Neural crest cell (in vitro differentiated cells): Measurements from ENCODE around the gene SLC50A1. TPM values are rescaled to one million over a fixed set of nuclear protein-coding genes. Genes with fewer than 3 reads are reported as not detected.

Source experiments
- DNase-seq: peaks from one replicate; pipeline ENCODE4 v3.0.0; 2021; ENCODE audit warnings: low read depth, mixed read lengths, low spot score
- H3K27ac Mint-ChIP-seq: one replicate; pipeline ENCODE4 v1.8.0; 2021; ENCODE audit warnings: mild to moderate bottlenecking, mixed read lengths; ENCODE audit not compliant: unreplicated experiment
- H3K27me3 Mint-ChIP-seq: 2 replicates; pipeline ENCODE4 v1.8.0; 2021; ENCODE audit warnings: low read depth, mild to moderate bottlenecking, mixed read lengths
- H3K36me3 Mint-ChIP-seq: 2 replicates; pipeline ENCODE4 v1.8.0; 2021; ENCODE audit warnings: low read depth, mild to moderate bottlenecking, mixed read lengths
- H3K4me1 Mint-ChIP-seq: 2 replicates; pipeline ENCODE4 v1.8.0; 2021; ENCODE audit warnings: mixed read lengths
- H3K4me3 Mint-ChIP-seq: one replicate; pipeline ENCODE4 v1.8.0; 2021; ENCODE audit warnings: mild to moderate bottlenecking, mixed read lengths
- H3K9me3 Mint-ChIP-seq: 2 replicates; pipeline ENCODE4 v1.8.0; 2021; ENCODE audit warnings: mixed read lengths
- total RNA-seq: library from RNA; stranded (reverse); gene quantifications from 2 replicates; pipeline ENCODE4 v1.2.1, GENCODE V29; 2021
- TF ChIP-seq, protein P1 (sequence below): fragments of 200-600 bp; sonication (generic); conservative IDR thresholded peaks from 2 replicates; pipeline ENCODE4 v1.5.0; 2021; ENCODE audit warnings: antibody characterized with exemption, mild to moderate bottlenecking

SLC50A1 gene
- total RNA-seq, 1 donor from 2014 or later, result 23.2 TPM

DNA sequence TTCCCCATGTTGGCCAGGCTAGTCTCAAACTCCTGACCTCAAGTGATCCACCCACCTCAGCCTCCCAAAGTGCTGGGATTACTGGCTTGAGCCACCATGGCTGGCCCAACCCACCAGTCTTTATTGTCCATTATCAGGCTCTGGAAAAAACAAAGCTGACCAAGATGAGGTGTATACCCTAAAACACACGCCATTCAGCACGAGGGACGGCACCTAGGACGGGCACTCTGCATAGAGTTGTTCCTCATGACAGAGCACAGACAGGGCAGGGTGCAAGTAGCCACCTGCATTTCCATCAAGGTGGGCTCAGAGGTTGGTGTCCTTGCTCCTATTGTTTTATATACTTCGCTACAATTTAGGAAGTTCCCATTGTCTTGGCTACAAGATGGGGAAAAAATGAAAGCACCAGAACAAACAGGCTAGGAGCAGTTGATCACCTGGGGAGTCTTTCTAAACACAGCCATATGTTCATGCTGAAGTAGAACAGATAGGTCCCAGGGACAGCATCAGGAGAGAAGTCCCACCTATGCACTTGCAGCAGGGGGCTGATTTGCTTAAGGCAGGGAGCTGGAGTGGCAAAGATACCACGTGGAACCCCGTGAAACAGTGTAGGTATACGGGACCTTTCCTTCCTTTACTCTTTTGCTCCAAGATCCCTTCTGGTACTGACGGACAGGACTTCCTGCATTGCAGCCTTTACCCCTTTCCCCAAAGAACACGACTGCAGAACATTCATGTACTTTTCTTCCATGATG, 33.0 kb downstream of the SLC50A1 start:
- H3K36me3 Mint-ChIP-seq, result peaks cover 6% of the 10 kb centered on the region
- peaks cover 31% of the 10 kb centered on the region for H3K4me1 Mint-ChIP-seq
- H3K27ac Mint-ChIP-seq, result no peak overlapping the region
- no peak for DNase-seq
- peaks cover 3% of the 10 kb centered on the region for H3K27me3 Mint-ChIP-seq
- peak overlapping the region; percentile 41 for H3K4me3 Mint-ChIP-seq
- TF ChIP-seq, protein P1, sequence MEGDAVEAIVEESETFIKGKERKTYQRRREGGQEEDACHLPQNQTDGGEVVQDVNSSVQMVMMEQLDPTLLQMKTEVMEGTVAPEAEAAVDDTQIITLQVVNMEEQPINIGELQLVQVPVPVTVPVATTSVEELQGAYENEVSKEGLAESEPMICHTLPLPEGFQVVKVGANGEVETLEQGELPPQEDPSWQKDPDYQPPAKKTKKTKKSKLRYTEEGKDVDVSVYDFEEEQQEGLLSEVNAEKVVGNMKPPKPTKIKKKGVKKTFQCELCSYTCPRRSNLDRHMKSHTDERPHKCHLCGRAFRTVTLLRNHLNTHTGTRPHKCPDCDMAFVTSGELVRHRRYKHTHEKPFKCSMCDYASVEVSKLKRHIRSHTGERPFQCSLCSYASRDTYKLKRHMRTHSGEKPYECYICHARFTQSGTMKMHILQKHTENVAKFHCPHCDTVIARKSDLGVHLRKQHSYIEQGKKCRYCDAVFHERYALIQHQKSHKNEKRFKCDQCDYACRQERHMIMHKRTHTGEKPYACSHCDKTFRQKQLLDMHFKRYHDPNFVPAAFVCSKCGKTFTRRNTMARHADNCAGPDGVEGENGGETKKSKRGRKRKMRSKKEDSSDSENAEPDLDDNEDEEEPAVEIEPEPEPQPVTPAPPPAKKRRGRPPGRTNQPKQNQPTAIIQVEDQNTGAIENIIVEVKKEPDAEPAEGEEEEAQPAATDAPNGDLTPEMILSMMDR, result no peak
- H3K9me3 Mint-ChIP-seq, result peaks cover 4% of the 10 kb centered on the region

- Mint-ChIP-seq H3K27me3 (peaks cover 3% of the 10 kb centered on the region), H3K9me3 (no peaks in the 10 kb centered on the region), H3K36me3 (peaks cover 6% of the 10 kb centered on the region), H3K4me3 (peak overlapping the region; percentile 22), H3K4me1 (peaks cover 37% of the 10 kb centered on the region), H3K27ac (no peak overlapping the region)
- DNase-seq, result no peak
- TF ChIP-seq, protein P1, result no peak
These were observed 33.9 kb downstream of the SLC50A1 start for GRCh38 chr1:155169541-155169940.

DNA sequence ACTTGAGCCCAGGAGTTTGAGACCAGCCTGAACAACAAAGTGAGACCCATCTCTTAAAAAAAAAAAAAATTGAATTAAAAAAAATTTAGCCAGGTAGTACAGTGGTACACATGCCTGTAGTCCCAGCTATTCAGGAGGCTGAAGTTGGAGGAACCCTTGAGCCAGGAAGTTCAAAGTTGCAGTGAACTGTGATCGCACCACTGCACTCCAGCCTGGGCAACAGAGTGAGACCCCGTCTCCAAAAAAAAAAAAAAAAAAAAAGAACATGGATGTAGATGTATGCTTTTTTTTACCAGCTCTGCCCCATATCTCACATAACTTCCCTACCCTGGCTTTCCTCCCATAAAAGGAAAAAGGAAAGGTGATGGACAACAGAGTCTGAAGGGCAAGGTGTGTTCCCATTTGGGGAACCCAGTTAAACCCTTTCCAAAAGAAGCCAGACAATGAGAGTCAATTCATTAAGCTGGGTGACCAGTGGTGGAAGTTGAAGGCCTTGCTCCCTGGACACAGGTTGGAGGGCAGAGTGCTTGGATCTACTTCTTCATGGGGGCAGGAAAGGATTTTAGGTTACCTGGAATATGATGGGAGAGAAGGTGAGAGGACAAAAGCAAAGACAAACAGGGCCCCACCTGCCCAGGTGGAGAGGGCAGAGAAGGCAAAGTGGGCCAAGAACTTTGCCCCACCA, 34.6 kb downstream of the SLC50A1 start:
- Mint-ChIP-seq H3K4me1 (peaks cover 43% of the 10 kb centered on the region), H3K4me3 (peak overlapping the region; percentile 78), H3K27ac (no peak overlapping the region), H3K36me3 (peaks cover 6% of the 10 kb centered on the region), H3K9me3 (no peaks in the 10 kb centered on the region), H3K27me3 (peaks cover 3% of the 10 kb centered on the region)
- no peak for DNase-seq
- TF ChIP-seq, protein P1, result no peak

GRCh38 chr1:155170806-155171205, 35.2 kb downstream of the SLC50A1 start:
- H3K27ac Mint-ChIP-seq, result no peak overlapping the region
- TF ChIP-seq, protein P1, result no peak
- DNase-seq, result no peak
- peaks cover 43% of the 10 kb centered on the region for H3K4me1 Mint-ChIP-seq
- peaks cover 6% of the 10 kb centered on the region for H3K36me3 Mint-ChIP-seq
- H3K27me3 Mint-ChIP-seq, result peaks cover 3% of the 10 kb centered on the region
- H3K4me3 Mint-ChIP-seq, result peak overlapping the region; percentile 100
- no peaks in the 10 kb centered on the region for H3K9me3 Mint-ChIP-seq

DNA sequence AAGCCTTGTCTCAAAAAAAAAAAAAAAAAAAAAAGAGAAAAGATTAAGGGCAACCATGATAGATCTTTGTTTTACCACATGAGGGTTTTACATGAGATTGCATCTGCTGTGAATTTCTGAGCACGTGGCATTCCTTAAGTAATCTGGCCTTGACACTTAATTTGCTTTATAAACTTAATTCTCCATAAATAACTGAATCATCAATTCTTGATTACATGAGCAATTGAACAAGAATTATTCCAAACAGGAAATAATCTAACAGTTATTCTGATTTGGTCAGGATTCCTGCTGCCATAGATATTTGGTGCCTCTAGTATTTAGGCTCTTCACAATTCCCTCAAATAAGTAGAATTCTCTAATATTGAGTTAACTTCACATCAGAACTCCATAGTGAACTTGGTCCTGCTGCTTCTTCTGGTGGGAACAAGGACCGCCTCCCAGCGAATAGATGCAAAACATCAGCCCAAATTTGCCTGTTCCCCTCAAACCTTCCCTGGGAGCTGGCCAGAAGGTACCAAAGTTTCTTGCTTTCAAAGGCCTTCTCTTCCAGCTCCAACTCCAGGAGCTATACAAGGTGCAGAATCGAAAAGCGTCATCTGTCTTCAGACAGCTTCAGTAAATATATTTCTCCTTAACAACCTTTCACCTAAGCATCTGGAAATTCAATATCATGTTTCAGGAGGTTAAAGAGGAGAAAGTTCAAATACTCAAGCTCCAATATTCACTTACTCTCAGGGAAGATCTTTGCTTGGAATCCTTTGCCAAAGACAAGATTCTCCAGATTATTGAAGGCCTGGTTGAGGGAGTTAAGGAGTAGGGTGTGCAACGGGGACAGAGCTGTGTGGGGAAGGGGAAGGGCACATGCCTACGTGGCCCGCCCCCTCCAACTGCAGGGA, 36.4 kb downstream of the SLC50A1 start:
- no peak for DNase-seq
- Mint-ChIP-seq H3K4me3 (peak overlapping the region; percentile 100), H3K36me3 (peaks cover 6% of the 10 kb centered on the region)

More for the DNA sequence above, 36.4 kb downstream of the SLC50A1 start:
- Mint-ChIP-seq H3K27me3 (peaks cover 3% of the 10 kb centered on the region), H3K27ac (peak overlapping the region; percentile 97), H3K4me1 (peaks cover 46% of the 10 kb centered on the region), H3K9me3 (no peaks in the 10 kb centered on the region)
- TF ChIP-seq, protein P1, result no peak
